Mesenchymal stem cell (in vitro differentiated cells and primary cell): ENCODE measurements around the gene SHTN1.
A peak's percentile ranks its signal among the peaks of the same experiment; 100 is the strongest.

ENCODE experiments used
- DNase-seq: peaks from one replicate; pipeline ENCODE4 v3.0.0-alpha.2; 2013
- H2AFZ ChIP-seq: one replicate; pipeline ENCODE4 v1.6.1; 2013; ENCODE audit warnings: low read depth, mild to moderate bottlenecking, control low read depth, inconsistent platforms, low read length, moderate library complexity
- H2AK5ac ChIP-seq: 2 replicates; pipeline ENCODE4 v1.6.1; 2013; ENCODE audit warnings: low read length, moderate library complexity, mild to moderate bottlenecking, inconsistent platforms; ENCODE audit not compliant: severe bottlenecking
- H2BK120ac ChIP-seq: one replicate; pipeline ENCODE4 v1.6.1; 2013; ENCODE audit warnings: low read depth, mild to moderate bottlenecking, inconsistent platforms, low read length, moderate library complexity
- H2BK12ac ChIP-seq, 2 experiments: one replicate each; pipeline ENCODE4 v1.6.1; 2013; ENCODE audit warnings: inconsistent platforms in 2 of 2, low read length in 2 of 2, mild to moderate bottlenecking in 2 of 2, moderate library complexity in 2 of 2, control low read depth in 1 of 2
- H2BK15ac ChIP-seq: one replicate; pipeline ENCODE4 v1.6.1; 2013; ENCODE audit warnings: mild to moderate bottlenecking, low read depth, inconsistent platforms; ENCODE audit not compliant: poor library complexity, severe bottlenecking
- H2BK5ac ChIP-seq: 2 replicates; pipeline ENCODE4 v1.6.1; 2013; ENCODE audit warnings: low read depth, mild to moderate bottlenecking, low read length, control low read depth, inconsistent platforms; ENCODE audit not compliant: poor library complexity, severe bottlenecking
- H3K14ac ChIP-seq, 2 experiments: one replicate each; pipeline ENCODE4 v1.6.1; 2013; ENCODE audit warnings: inconsistent platforms in 2 of 2, low read length in 2 of 2, control low read depth in 1 of 2, mild to moderate bottlenecking in 1 of 2, moderate library complexity in 1 of 2
- H3K18ac ChIP-seq, 2 experiments: one replicate each; pipeline ENCODE4 v1.6.1; 2013; ENCODE audit warnings: inconsistent platforms in 2 of 2, low read length in 2 of 2, control low read depth in 1 of 2, low read depth in 1 of 2, mild to moderate bottlenecking in 1 of 2
- H3K23ac ChIP-seq, 2 experiments: one replicate each; pipeline ENCODE4 v1.6.1; 2013; ENCODE audit warnings: inconsistent platforms in 2 of 2, low read length in 2 of 2, mild to moderate bottlenecking in 2 of 2, moderate library complexity in 2 of 2, control low read depth in 1 of 2
- H3K27ac ChIP-seq: 2 replicates; pipeline ENCODE4 v1.5.1; 2013; ENCODE audit warnings: mild to moderate bottlenecking, moderate library complexity, low read length, control low read depth, inconsistent platforms; ENCODE audit not compliant: poor library complexity, severe bottlenecking
- H3K27me3 ChIP-seq, 2 experiments: 2 replicates each; pipeline versions ENCODE4 v1.6.1 to v1.7.0; 2013; ENCODE audit warnings: low read length in 2 of 2, mild to moderate bottlenecking in 2 of 2, moderate library complexity in 2 of 2, control low read depth in 1 of 2, inconsistent platforms in 1 of 2; ENCODE audit not compliant: control insufficient read depth in 1 of 2, insufficient read depth in 1 of 2
- H3K36me3 ChIP-seq, 2 experiments: 2 replicates each; pipeline versions ENCODE4 v1.6.1 to v1.7.0; 2013; ENCODE audit warnings: low read length in 2 of 2, control low read depth in 1 of 2, inconsistent platforms in 1 of 2, low read depth in 1 of 2, mild to moderate bottlenecking in 1 of 2; ENCODE audit not compliant: insufficient read depth in 2 of 2, control insufficient read depth in 1 of 2
- H3K4ac ChIP-seq, 2 experiments: one replicate each; pipeline ENCODE4 v1.6.1; 2013; ENCODE audit warnings: inconsistent platforms in 2 of 2, low read length in 2 of 2, mild to moderate bottlenecking in 2 of 2, moderate library complexity in 2 of 2, control low read depth in 1 of 2, low read depth in 1 of 2
- H3K4me1 ChIP-seq: 2 replicates; pipeline ENCODE4 v1.6.1; 2013; ENCODE audit warnings: low read depth, low read length, control low read depth; ENCODE audit not compliant: control insufficient read depth, insufficient read depth
- H3K4me2 ChIP-seq: 2 replicates; pipeline ENCODE4 v1.6.1; 2013; ENCODE audit warnings: low read length, mild to moderate bottlenecking, inconsistent platforms; ENCODE audit not compliant: poor library complexity, severe bottlenecking
- H3K4me3 ChIP-seq, 2 experiments: 2 replicates each; pipeline versions ENCODE4 v1.5.1 to v1.7.0; 2013; ENCODE audit warnings: low read length in 2 of 2, mild to moderate bottlenecking in 2 of 2, control low read depth in 1 of 2, low read depth in 1 of 2; ENCODE audit not compliant: insufficient read depth in 1 of 2
- H3K79me1 ChIP-seq: replicated peaks from 2 replicates; pipeline ENCODE4 v1.6.1; 2013; ENCODE audit warnings: mild to moderate bottlenecking, control low read depth, low read length, inconsistent platforms; ENCODE audit not compliant: poor library complexity, severe bottlenecking
- H3K9ac ChIP-seq: 2 replicates; pipeline ENCODE4 v1.7.0; 2013; ENCODE audit warnings: mild to moderate bottlenecking, low read length, moderate library complexity
- H3K9me3 ChIP-seq: 2 replicates; pipeline ENCODE4 v1.7.0; 2013; ENCODE audit warnings: mild to moderate bottlenecking, low read length; ENCODE audit not compliant: control insufficient read depth
- H4K8ac ChIP-seq: one replicate; pipeline ENCODE4 v1.6.1; 2013; ENCODE audit warnings: inconsistent platforms, mild to moderate bottlenecking, low read length, moderate library complexity
- H4K91ac ChIP-seq: one replicate; pipeline ENCODE4 v1.6.1; 2013; ENCODE audit warnings: mild to moderate bottlenecking, low read length, inconsistent platforms
- WGBS: methylation state at CpG from one replicate; pipeline ENCODE4 v1.1.7; 2013; ENCODE audit warnings: mixed read lengths; 5-methylcytosine and 5-hydroxymethylcytosine counted together

Gene SHTN1

GRCh38 chr10:116848032-116848943 lies 156.7 kb downstream of the SHTN1 start:
- Histone ChIP-seq H4K8ac (peak overlapping the region; percentile 83), H3K9ac (peak overlapping the region; percentile 91), H2AFZ (peak overlapping the region; percentile 73), H3K4me3 (peak overlapping the region; percentile 79 to 91), H2BK12ac (no peak overlapping the region), H3K27me3 (no peaks in the 10 kb centered on the region), H3K36me3 (no peaks in the 10 kb centered on the region), H2AK5ac (no peak overlapping the region), H3K27ac (no peak overlapping the region), H3K23ac (peak overlapping the region in 1 of 2 experiments; percentile 14), H2BK120ac (peak overlapping the region; percentile 45), H3K79me1 (peaks cover 5% of the 10 kb centered on the region), H3K4me1 (peaks cover 15% of the 10 kb centered on the region), H3K18ac (peak overlapping the region in 1 of 2 experiments; percentile 55), H3K4ac (peak overlapping the region in 1 of 2 experiments; percentile 35), H3K9me3 (no peaks in the 10 kb centered on the region), H3K4me2 (peak overlapping the region; percentile 83), H2BK15ac (no peak overlapping the region), H3K14ac (no peak overlapping the region), H4K91ac (no peak overlapping the region), H2BK5ac (no peak overlapping the region)
- no peak for DNase-seq
- WGBS, result 79% methylated on average over 13 of the region's 17 CpGs

DNA sequence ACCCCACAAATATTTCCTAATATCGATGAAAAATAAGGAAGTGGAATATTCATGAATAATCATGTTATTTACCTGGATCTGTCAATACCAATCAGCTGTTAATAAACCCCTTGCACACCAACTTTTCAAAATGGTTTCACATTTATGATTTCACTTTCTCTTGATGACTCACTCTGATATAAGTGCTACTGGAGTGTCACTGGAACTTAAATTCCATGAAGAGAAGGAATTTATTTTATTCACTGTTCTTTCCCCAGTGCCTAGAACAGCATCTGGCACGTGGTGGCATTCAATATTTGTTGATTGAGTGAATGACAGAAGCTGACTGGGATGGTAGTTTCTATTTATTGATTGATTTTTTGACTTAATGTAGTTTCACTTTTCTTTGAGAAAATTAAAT lies 159.2 kb downstream of the SHTN1 start:
- Histone ChIP-seq H3K4me3 (no peak overlapping the region), H2BK5ac (no peak overlapping the region), H4K8ac (no peak overlapping the region), H3K18ac (no peak overlapping the region), H2AFZ (no peak overlapping the region), H3K4ac (no peak overlapping the region), H3K4me2 (no peak overlapping the region), H3K36me3 (no peaks in the 10 kb centered on the region), H3K27ac (no peak overlapping the region), H3K4me1 (peaks cover 15% of the 10 kb centered on the region), H3K9me3 (no peaks in the 10 kb centered on the region), H2BK12ac (no peak overlapping the region), H2BK15ac (no peak overlapping the region), H2BK120ac (no peak overlapping the region), H4K91ac (no peak overlapping the region), H3K14ac (no peak overlapping the region), H3K79me1 (peaks cover 5% of the 10 kb centered on the region), H3K23ac (no peak overlapping the region), H2AK5ac (no peak overlapping the region), H3K27me3 (no peaks in the 10 kb centered on the region), H3K9ac (no peak overlapping the region)
- no CpG with 5 or more reads among the region's 2 CpGs for WGBS
- DNase-seq, result no peak

DNA sequence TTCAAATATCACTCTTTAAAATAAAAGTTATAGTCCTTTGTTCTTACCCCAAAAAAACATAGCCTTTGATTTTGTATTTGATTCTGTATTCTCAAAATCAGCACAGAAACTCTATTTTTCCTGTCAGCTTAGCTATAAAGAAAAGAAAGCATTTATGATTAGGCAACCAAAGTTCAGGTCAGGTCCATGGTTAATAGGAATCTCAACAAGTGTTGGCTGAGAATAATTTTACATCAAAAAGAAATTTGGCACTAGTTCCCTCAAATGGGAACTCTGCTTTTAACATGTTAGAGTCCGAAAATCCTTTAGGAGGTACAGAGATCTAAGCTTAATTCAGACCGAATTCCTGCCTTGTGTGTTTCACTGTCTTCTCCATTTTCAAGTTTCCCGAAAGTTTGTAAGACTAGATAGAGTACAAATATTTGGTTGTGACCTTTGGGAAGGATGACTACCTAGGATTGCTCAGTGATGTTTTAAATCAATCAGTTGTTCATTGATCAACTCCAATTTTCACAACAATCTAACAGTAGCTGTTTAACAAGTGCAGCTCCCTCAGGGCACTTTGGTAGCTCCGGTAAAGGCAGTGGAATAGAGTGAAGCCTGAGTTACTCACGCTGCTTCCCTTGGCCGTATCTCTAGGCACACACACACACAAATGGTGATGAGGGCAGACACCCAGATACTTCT lies 164.5 kb downstream of the SHTN1 start:
- Histone ChIP-seq H2BK12ac (no peak overlapping the region), H2BK120ac (no peak overlapping the region), H2BK15ac (no peak overlapping the region), H4K91ac (no peak overlapping the region), H3K23ac (no peak overlapping the region), H3K4me2 (no peak overlapping the region), H2AFZ (no peak overlapping the region), H3K4me1 (peaks cover 5% of the 10 kb centered on the region), H3K14ac (no peak overlapping the region), H2AK5ac (no peak overlapping the region), H2BK5ac (no peak overlapping the region), H3K18ac (no peak overlapping the region), H3K36me3 (no peaks in the 10 kb centered on the region), H3K4ac (no peak overlapping the region), H3K9ac (no peak overlapping the region), H3K27me3 (peaks cover 0 to 13% of the 10 kb centered on the region in 2 experiments), H4K8ac (no peak overlapping the region), H3K79me1 (peaks cover 2% of the 10 kb centered on the region), H3K27ac (no peak overlapping the region), H3K9me3 (no peaks in the 10 kb centered on the region), H3K4me3 (no peak overlapping the region)
- DNase-seq, result no peak
- WGBS, result 85% methylated on average over 6 of the region's 6 CpGs

- no peak overlapping the region for H4K8ac ChIP-seq
- no peak overlapping the region for H3K4me3 ChIP-seq
- no peak overlapping the region for H3K23ac ChIP-seq
- H3K4ac ChIP-seq, result no peak overlapping the region
- H2BK5ac ChIP-seq, result no peak overlapping the region
- no peak for DNase-seq
- no peak overlapping the region for H3K4me2 ChIP-seq
- H2AFZ ChIP-seq, result no peak overlapping the region
- no peak overlapping the region for H4K91ac ChIP-seq
- H3K36me3 ChIP-seq, result no peaks in the 10 kb centered on the region
- H3K14ac ChIP-seq, result no peak overlapping the region
- H3K27me3 ChIP-seq, result peaks cover 0 to 20% of the 10 kb centered on the region in 2 experiments
- WGBS, result 72% methylated on average over 4 of the region's 5 CpGs
- H2BK15ac ChIP-seq, result no peak overlapping the region
- H3K27ac ChIP-seq, result no peak overlapping the region
- H3K4me1 ChIP-seq, result peaks cover 5% of the 10 kb centered on the region
- no peaks in the 10 kb centered on the region for H3K79me1 ChIP-seq
- H2BK12ac ChIP-seq, result no peak overlapping the region
- H2BK120ac ChIP-seq, result no peak overlapping the region
- no peak overlapping the region for H3K18ac ChIP-seq
- H2AK5ac ChIP-seq, result no peak overlapping the region
- H3K9me3 ChIP-seq, result no peaks in the 10 kb centered on the region
- no peak overlapping the region for H3K9ac ChIP-seq
Observed at GRCh38 chr10:116838143-116838725, 166.8 kb downstream of the SHTN1 start.
